Iris pigment epithelial cell (primary cell): ENCODE measurements around the gene TFAP2E.

Source experiments
- DNase-seq: peaks from one replicate; pipeline ENCODE4 v3.0.0-alpha.2; 2011; ENCODE audit warnings: low read depth

The TFAP2E gene

DNA sequence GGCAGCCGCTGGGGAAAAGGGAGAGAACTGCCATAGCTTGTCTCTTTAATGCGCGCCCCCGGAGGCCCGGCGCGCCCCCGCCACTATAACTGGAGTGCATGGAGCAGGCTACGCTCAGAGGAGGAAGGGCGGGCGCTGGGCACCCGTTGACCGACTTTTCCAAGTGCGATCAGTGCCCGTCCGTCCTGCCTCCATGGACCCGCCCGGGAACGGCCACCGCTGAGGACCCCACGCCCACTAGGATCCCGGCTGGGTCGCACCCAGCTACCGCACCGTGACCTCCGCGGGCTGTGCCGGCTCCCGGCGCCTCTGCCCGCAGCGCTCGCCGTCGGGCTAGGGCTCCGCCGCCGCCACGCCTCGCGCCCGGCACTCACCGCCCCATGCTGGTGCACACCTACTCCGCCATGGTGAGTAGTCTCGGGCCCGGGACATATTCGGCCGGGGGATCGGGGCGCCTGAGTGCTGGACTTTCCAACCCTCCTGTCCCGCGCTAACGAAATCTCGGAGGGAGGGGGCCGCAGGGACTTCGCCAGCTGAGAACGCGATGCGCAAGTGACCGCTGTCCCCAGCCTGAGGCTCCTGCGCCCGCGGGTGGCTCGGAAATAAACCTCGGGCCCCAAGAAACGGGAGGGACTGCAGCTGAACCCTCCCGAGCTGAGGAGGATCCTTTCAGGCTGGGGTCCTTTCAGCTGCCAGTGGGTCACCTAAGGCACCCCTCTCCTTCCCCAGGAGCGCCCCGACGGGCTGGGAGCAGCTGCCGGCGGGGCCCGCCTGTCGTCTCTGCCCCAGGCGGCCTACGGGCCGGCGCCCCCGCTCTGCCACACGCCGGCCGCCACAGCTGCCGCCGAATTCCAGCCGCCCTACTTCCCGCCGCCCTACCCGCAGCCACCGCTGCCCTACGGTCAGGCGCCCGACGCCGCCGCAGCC is at the start of gene TFAP2E:
Gene TFAP2E (plus strand): TSS at position 117 of the 927 bp plus-strand sequence. CDS start 264 bp downstream, at position 381.
- peak; percentile 46 for DNase-seq

DNA sequence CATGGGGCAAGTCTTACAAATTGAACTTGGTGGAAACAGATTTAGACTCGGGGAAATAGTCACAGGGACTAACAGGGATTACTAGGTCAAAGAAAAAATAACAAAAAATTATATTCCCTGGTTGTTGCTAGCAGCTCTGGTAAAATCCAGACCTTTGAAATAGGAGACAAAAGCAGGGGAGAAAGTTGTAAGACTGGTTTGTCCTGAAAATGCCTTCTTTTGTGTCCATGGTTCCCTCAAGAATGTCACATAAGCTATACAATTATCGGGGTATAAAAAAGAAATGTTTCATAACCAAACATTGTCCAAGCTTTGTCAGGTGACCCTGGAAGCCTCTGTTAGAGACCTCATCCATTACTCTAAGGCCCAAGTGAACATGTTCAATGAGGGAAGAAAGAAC is 49.0 kb upstream of the TFAP2E start:
- DNase-seq, result no peak

DNA sequence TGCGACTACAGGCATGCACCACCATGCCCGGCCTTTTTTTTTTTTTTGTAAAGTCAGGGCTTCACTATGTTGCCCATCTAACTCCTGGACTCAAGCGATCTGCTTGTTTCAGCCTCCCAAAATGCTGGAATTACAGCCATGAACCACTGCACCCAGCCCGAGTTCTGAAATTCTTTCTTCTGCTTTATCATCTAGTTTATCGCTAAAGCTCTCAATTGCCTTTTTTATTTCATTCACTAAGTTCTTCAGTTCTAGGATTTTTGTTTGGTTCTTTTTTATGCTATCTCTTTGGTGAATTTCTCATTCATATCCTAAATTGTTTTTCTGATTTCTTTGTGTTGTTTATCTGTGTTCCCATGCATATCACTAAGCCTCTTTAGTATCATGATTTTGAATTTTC is 42.9 kb upstream of the TFAP2E start:
- DNase-seq, result no peak

DNA sequence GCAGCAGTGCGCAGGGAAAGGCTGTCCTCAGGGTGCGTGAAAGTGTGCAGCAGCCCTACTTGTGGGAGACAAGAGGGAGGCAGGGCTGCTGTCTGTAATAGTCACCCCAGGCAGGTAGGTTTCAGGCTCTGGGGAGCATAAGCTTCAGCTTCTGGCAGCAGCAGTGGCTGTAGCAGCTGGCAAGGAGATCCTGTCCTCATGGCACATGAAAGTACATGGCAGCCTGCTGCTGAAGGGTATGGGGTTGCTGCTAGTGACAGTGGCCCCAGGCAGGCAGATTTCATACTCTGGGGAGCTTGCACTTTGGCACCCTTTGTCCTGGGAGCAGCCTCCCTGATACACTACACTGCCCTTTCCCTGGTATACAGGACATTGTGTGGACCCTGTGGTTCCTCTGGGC is 42.2 kb upstream of the TFAP2E start:
- DNase-seq, result no peak

DNA sequence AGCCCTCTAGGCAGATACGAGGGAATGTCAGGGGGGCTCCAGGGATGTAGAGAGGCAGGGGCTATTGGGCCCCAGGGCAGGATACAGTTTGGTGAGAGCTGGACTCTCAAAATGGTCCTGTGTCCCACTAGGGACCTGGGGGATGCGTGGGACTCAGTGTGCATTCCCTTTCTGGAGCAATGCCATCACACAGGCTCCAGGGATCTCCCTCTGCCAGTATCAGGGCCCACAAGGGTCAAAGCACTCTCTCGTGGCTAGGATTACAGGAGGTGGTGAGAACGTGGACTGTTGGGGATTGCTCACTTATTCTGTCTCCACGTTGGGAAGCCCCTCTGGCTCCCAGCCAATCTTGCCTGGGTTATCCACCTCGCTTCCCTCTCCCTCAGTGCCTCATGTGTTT is 41.7 kb upstream of the TFAP2E start:
- no peak for DNase-seq

DNA sequence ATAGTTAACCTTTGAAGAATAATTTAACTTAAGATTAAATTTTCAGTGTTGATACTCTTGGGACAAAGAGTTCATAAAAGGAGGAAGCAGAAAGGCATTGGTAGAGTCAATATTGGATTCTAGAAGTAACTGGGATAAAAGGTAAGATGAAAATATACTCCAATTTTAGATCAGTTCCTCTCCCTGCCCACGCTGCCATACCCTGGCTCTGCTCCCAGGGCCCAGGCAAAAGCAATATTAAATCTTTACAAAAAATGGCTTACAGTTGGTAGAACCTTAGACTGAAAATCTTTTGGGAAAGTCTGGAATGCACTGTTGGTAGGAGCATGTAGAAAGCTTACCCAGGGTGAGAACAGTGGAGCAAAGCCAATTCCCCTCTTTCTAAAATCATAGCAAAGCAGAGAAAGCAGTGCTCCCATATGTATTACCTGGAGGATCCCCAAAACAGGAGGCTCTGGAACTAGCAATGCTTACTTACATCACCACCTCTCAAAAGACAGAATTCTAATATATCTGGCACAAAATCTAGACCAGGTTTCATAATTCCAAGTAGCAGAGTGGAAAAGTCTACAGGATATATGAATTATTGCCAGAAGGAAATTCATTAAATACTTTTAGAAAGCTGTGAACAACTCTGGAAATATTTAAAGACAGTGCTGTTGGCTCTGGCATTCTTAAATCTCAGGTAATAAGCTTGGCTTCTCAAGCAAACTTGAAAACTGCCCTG is 40.5 kb upstream of the TFAP2E start:
- peak; percentile 14 for DNase-seq

DNA sequence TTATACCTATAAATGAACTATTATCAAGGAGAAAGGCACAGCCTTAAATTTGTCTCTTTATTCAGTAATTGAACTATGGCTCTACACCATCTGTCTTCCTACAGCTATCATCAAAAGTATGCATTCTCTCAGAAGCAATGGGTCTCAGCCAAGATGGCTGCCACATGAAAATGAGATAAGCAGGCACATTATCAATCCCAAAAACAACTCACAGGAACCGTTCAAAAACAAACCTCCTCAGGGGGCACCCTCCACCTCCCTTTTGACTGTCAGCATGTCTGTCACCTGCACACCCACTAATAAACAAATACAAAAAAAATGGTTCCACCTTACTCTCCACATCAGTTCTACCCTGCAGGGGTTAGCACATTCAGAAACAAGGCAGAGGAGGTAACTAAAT is 39.5 kb upstream of the TFAP2E start:
- no peak for DNase-seq

DNA sequence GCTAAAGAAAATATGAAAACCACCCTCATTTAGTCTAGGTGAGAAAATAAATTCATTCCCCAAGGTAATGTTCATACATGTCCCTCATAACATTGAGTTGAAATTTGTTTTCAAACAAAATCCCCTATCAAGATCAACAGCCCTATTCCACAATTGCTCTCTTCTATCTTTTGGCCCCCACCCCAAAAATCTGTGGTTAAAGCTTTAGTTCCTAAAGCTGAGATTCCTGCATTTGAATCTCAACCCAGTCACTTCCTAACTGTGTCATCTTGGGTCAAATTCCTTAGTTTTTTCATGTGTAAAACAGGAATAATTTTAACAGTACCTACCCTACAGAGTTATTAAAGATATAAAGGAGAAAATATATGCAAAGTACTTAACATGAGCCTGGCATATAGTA is 37.9 kb upstream of the TFAP2E start:
- DNase-seq, result no peak

DNA sequence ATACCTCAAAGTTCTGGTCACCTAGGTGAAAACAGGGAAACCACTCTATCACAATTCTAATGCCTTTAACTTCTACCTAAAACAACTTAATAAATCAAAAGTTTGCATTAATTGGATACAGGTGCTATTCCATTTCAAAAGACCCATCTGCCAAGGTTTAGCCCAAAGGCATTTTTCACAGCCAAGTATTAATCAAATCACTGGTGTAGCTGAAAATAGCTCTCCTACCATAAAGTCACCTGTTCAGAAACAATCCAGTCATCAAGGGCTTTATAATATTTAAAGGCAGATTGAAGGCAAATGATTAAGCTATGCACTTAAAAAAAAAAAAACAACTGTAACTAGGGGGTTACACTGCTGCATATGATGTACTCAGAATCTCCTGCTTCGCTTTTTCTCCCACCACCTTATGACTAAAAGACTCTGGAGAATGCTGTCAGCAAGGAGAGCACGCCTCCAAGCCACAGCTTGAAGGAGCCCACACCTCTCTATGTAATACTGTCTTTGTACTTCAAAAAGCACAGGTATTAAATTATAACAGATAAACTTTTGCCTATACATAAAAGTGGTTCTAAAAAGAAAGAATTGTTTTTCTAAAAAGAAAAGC is 36.5 kb upstream of the TFAP2E start:
- no peak for DNase-seq

DNA sequence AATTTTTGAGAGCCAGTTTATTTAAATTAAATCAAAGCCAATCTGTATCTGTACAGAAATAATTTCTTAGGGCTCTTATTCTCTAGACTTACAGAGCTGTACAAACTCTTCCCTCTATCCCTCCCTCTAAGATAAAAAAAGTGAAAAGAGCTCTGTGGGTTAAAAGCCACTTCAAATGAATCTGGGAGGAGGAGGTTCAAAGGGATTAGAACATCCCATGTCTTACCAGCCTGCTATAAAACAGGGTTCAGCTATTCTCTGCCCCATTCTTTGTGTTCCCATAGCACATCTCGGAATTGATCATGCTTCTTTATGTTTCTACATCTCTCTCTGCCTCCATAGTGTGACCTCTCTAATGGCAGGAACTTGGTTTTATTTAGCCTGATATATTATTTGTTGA is 35.3 kb upstream of the TFAP2E start:
- DNase-seq, result no peak

DNA sequence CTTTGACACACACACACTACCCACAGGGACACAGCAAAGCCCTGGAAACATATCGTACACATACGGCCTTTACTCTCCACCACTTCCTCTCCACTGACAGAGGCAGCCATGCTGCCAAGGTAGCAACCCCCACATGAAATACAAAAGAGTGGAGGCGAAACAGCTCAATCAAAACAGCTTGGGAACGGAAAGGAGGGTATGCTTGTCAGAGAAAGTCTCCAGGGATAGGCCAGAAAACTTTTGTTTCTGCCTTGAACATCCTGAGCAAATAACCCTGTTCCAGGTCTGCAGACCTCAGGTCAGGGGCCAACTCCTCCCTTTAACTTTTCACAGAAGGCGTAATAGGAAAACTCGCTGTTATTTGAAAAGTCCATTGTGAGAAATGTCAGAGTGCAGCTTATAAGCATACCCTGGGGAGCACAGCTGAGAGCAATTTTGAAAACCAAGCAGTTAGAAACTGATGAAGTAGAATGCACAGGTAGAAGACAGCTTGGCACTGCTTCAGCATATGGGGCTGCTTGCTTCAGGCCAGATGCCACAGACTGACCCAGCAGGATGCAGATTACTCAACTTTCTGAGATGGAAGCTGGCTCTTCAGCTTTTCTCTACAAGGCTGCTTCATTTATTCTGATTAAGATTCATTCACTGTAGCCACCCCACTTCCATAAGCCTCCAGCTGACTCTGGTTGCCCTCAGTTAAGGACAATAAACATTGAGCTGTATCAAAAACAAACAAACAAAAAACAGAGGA is 33.9 kb upstream of the TFAP2E start:
- peak; percentile 60 for DNase-seq

DNA sequence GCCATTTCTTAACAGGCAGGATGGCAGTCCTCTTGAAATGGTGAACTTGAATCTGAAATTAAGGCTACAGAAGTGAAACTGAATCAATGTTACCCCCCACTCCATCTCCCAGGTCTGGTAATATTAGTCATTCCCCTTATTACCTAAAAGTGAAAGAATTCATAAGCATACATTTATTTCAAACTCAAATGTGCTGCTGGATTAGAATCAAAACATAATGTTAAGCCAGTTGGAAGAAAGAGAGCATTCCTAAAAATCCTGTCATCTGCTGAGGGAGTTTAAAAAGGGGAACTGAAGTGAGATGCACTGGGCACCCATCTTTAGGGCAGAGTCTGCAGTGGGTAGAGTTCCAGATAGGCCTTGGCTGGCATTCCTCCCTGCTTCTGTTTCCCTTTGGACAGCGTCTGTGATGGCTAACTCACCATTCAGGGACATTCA is 33.3 kb upstream of the TFAP2E start:
- DNase-seq, result peak; percentile 71

DNA sequence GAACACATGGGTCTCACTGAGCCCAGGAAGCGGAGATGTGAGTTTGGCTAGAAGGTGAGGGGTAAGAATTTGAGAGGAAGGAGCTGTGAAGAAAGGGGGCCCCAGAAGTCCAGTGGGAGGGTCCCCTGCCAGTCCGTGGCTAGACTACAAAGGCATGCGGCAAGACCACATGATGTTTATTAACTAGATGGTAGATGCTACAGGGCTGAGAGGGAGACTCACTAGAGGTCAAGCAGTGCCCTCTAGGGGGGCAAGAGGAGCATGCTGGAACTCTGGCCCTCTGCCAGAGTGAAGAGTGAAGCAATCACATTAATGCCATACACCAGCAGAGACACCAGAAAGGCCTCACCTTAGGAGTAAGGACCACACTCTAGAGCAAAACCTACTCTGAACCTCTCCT is 28.1 kb upstream of the TFAP2E start:
- peak; percentile 66 for DNase-seq

DNA sequence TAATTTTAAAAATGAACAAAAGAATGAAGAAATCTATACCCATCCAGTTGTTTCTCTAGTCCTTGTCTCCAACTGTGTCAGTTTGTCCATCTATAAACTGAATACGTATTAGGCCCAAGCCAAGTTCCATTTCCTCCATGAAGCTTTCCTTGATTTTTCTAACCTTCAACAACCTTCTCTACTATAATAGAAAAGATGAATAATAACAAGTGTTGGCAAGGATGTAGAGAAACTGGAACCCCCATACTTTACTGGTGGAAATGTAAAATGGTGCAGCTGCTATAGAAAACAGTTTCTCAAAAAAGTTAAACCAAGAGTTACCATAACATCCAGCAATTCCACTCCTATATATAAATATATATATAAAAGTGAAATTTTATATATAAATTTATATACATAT is 26.5 kb upstream of the TFAP2E start:
- DNase-seq, result no peak

DNA sequence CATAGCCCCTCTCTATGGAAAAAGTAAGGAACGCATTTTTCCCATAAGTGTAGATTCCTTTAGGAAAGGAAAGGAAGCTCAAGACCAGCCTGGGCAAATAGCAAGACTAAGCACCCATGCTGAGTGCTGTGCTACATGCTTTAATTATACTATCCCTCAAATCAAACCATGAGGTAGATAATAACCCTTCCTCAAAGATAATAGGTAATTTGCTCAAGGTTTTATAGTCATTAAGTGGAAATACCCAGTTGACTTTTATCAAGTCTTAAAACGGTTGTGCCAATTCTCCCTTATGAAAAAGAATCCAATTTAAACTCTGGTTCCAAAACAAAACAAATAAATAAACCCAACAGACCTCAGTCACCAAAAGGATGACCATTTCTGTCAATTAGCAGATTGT is 19.3 kb upstream of the TFAP2E start:
- DNase-seq, result no peak

DNA sequence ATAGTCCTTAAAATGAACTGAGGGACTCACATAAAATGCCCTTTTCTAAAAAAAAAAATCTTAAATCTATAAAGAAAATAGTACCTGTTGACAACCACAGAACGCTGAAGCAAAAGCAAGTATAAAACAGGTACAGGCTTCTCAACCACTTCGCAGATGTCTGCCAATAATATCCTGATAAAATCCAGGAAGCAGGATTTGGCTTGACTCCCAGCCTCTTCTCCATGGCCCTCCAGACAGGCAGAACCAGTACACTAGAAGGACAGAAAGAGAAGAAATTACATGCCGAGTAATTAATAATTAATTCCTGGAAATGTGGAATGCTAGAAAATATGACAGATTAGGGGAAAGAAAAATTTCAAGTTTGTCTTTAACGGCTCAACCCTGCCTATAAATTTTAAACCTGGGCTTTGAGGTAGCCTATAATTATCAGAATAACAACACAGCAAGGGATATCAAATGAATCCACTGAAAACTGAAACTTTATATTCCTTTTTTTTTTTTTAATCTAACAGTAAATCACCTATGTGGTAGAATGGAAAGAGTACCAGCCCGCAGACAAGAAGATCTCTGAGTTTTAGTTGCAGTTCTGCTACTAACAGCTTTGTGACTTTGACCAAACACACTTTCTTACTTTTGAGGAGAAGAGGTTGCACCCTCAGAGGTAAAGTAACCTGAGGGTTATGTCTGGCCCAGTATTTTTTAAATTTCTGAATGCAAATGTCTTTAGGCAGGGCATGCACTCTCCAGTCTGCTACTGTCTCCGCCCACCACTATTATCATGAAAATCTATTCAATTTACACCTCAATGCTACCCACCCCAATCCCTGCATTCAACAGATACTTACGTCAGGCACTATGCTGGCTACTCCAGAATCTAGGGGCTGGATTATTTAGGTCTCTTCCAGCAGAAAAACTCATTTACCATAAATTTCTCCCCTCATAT is 18.6 kb upstream of the TFAP2E start:
- DNase-seq, result no peak

DNA sequence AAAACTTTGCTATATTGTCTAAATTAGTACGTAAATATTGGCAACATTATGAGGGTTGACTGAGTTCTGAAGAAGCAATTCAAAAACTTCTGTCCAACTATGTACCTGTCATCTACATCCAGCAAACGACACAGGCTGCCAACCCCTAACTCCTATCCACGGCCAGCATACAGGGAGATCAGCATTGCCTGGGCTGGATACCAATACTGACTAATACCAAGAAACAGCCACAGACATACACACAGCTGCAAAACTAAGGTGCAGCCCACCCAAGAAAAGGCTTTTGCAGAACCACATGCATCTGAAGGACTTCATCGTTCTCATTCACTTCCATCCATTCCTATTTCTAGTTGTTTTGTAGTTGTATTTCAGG is 17.9 kb upstream of the TFAP2E start:
- peak; percentile 30 for DNase-seq

DNA sequence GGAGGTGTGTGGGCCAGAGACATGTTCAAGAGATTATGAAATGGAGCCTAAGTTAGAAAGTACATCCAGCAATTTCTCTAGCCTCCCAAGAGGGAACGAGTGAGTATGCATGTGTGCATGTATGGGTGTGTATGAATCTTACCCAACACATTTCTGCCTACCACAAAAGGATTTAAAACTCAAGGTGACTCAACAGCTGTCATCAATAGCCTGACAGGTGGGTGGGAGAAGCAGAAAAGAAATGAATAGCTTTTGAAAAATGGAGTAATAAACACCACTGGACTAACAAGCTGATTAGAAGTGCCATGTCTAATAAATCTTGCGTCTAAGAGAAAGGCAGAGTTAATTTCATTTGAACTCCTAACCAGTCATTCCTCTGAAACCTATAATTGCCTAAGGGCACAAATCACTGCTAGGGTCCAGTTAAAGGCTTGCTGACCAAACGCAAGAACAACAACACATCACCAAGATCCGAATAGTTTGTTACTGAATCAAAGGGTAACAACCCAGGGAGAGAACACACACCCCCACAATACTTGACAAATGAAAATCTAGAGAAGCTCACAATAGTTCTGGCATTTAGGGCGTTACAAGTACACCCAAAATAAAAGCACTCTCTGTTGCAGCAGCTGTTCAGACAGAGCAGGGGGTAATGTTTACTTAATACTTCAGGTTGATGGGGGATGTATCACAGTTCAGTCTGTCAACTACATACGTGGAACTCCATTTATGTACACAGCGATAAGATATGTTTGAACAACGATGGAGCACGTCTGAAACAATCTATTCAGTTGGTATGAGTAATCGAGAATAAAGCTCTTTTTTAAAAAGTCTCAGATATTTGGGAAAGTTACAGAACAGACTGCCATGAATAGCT is 17.3 kb upstream of the TFAP2E start:
- DNase-seq, result peak; percentile 89

DNA sequence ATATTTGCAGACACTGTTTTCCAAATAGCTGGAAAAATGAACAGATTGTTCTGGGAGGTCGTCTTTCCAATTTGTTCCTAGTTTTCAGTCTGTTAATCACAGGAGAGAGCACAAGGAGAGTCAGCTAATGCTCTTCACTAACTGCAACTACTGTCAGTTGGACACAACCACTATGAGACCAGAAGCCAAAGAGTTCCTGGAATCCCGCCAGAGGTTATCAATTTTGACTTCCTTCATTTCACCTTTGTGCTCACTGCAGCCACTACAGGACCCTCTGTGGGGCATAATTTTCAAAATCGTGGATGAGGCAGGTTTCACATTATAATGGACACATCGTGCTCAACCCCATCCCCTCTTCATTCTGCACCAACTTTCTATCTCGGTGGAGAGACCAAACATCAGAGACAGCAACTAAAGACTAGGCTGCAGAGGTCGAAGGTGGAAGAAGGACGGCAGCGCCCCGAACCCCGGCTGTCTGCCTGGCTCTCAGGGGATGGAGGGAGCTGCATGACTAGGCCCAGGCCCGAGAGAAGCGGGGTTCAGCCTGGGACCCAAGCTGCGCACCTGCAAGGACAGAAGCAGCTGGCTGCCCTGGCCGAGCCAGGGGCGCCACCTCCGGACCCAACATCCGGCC is 16.5 kb upstream of the TFAP2E start:
- DNase-seq, result no peak
